OCI-LY1 (cell line): ENCODE data around the gene TMEM179.

Experiments
- H2AFZ ChIP-seq: fragments of 200-600 bp; sonication (generic), shearing (Covaris generic); 2 replicates; pipeline ENCODE4 v1.6.0; 2014; ENCODE audit warnings: antibody characterized with exemption, mild to moderate bottlenecking, low read length
- H3F3A ChIP-seq: fragments of 200-600 bp; sonication (generic), shearing (Covaris generic); 2 replicates; pipeline ENCODE4 v1.6.0; 2014; ENCODE audit warnings: mild to moderate bottlenecking, antibody characterized with exemption, low read length, moderate library complexity; ENCODE audit not compliant: insufficient read depth
- H3K27ac ChIP-seq: fragments of 200-600 bp; sonication (generic); 2 replicates; pipeline ENCODE4 v1.5.1; 2014; ENCODE audit warnings: low read length, mixed run types, mild to moderate bottlenecking, low read depth; ENCODE audit not compliant: poor library complexity, severe bottlenecking
- H3K27me3 ChIP-seq: fragments of 200-600 bp; sonication (generic); 2 replicates; pipeline ENCODE4 v1.6.0; 2014; ENCODE audit warnings: antibody characterized with exemption, mild to moderate bottlenecking, low read length, moderate library complexity; ENCODE audit not compliant: insufficient read depth
- H3K36me3 ChIP-seq: fragments of 200-600 bp; sonication (generic); 2 replicates; pipeline ENCODE4 v1.6.1; 2014; ENCODE audit warnings: mild to moderate bottlenecking, antibody characterized with exemption, low read length, moderate library complexity, mixed read lengths; ENCODE audit not compliant: insufficient read depth
- H3K4me1 ChIP-seq: fragments of 200-600 bp; sonication (generic); 2 replicates; pipeline ENCODE4 v1.5.1; 2014; ENCODE audit warnings: mild to moderate bottlenecking, low read length, moderate library complexity; ENCODE audit not compliant: insufficient read depth, severe bottlenecking
- H3K4me2 ChIP-seq: fragments of 200-600 bp; sonication (generic), shearing (Covaris generic); 2 replicates; pipeline ENCODE4 v1.6.1; 2014; ENCODE audit warnings: low read length
- H3K4me3 ChIP-seq: fragments of 200-600 bp; sonication (generic); 2 replicates; pipeline ENCODE4 v1.5.1; 2014; ENCODE audit warnings: low read length, low read depth, mild to moderate bottlenecking, mixed read lengths; ENCODE audit not compliant: poor library complexity, severe bottlenecking
- H3K79me2 ChIP-seq: fragments of 200-600 bp; shearing (Covaris generic); 2 replicates; pipeline ENCODE4 v1.6.1; 2016; ENCODE audit warnings: mixed run types, low read length, mixed read lengths; ENCODE audit not compliant: insufficient read depth
- H3K9ac ChIP-seq: fragments of 200-600 bp; sonication (generic), shearing (Covaris generic); 2 replicates; pipeline ENCODE4 v1.6.1; 2014; ENCODE audit warnings: mild to moderate bottlenecking, low read length, mixed read lengths
- H3K9me2 ChIP-seq: fragments of 200-600 bp; sonication (generic), shearing (Covaris generic); 2 replicates; pipeline ENCODE4 v1.6.1; 2014; ENCODE audit warnings: low read depth, mild to moderate bottlenecking, low read length, mixed read lengths
- H3K9me3 ChIP-seq: fragments of 200-600 bp; shearing (Covaris generic); 2 replicates; pipeline ENCODE4 v1.6.1; 2014; ENCODE audit warnings: low read length, mixed read lengths
- H4K20me1 ChIP-seq: fragments of 200-600 bp; sonication (generic), shearing (Covaris generic); 2 replicates; pipeline ENCODE4 v1.6.0; 2016; ENCODE audit warnings: mild to moderate bottlenecking, low read length; ENCODE audit not compliant: insufficient read depth
- CTCF ChIP-seq: fragments of 200-600 bp; sonication (generic), shearing (Covaris generic); IDR thresholded peaks from 2 replicates; pipeline ENCODE4 v1.5.1; 2017; ENCODE audit warnings: mild to moderate bottlenecking, antibody characterized with exemption, low read length, moderate library complexity, mixed read lengths
- EZH2 ChIP-seq: fragments of 200-600 bp; sonication (generic), shearing (Covaris generic); IDR thresholded peaks from 2 replicates; pipeline ENCODE4 v1.8.0; 2017; ENCODE audit warnings: borderline replicate concordance, mixed run types, mild to moderate bottlenecking, antibody characterized with exemption, low read length, moderate library complexity, mixed read lengths

TMEM179 gene

DNA sequence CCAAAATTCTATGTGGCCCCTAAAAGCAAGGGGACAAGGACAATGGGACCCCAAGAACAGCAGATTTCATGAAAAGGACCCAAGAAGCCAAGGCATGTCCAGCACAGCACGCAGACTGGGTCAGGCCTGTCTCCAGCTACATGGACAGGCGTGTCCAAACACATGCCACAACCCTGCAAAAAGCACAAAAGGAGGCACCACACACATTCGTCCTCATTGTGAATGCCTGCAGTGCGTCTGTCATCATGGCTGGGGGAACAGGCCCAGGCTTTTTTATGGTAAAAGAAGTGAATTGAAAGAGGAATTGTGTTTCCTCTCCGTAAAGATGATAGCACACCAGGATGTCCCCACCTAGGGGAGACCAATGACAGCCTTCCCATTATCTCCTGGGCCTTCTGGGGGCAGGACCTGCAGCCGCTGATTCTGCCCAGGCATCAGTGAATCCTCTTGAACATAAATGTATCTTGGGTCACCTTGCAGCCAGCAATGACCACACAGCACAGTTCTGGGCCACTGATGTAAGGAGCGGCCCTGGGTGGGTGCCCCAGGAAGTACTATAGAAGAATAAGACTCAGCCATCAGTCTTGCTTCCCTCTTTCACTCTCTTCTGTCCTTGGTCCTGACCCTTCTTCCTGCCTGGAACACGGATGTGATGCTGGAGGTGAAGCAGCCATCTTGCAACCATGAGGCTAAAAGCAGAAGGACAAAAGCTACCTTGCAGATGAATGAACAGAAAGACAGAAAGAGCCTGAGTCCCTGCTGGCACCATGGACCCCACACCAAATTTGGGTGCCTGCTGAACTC lies 54.8 kb downstream of the TMEM179 start:
- H3K79me2 ChIP-seq = no peaks in the 10 kb centered on the region
- H3K9me3 ChIP-seq = no peaks in the 10 kb centered on the region
- H3F3A ChIP-seq = no peaks in the 10 kb centered on the region
- H3K4me2 ChIP-seq = no peak overlapping the region
- no peak overlapping the region for H3K27ac ChIP-seq
- no peaks in the 10 kb centered on the region for H3K4me1 ChIP-seq
- peaks cover 11% of the 10 kb centered on the region; the same call in 1 of the 2 replicates for H3K27me3 ChIP-seq
- H2AFZ ChIP-seq = no peak overlapping the region
- H3K9me2 ChIP-seq = no peaks in the 10 kb centered on the region
- TF ChIP-seq EZH2 = no peak
- TF ChIP-seq CTCF = no peak
- no peaks in the 10 kb centered on the region for H3K36me3 ChIP-seq
- H3K9ac ChIP-seq = no peak overlapping the region
- no peaks in the 10 kb centered on the region for H4K20me1 ChIP-seq
- H3K4me3 ChIP-seq = no peak overlapping the region

- Histone ChIP-seq H3K4me1 (no peaks in the 10 kb centered on the region), H3K9me3 (no peaks in the 10 kb centered on the region), H3F3A (no peaks in the 10 kb centered on the region), H3K27ac (no peak overlapping the region), H3K9me2 (no peaks in the 10 kb centered on the region), H3K4me2 (no peak overlapping the region), H3K36me3 (no peaks in the 10 kb centered on the region), H4K20me1 (no peaks in the 10 kb centered on the region), H3K9ac (no peak overlapping the region), H3K4me3 (no peak overlapping the region), H2AFZ (no peak overlapping the region), H3K27me3 (peaks cover 11% of the 10 kb centered on the region; the same call in 1 of the 2 replicates), H3K79me2 (no peaks in the 10 kb centered on the region)
- TF ChIP-seq CTCF (no peak), EZH2 (no peak)
Measured at GRCh38 chr14:104548802-104549535, 55.6 kb downstream of the TMEM179 start.

DNA sequence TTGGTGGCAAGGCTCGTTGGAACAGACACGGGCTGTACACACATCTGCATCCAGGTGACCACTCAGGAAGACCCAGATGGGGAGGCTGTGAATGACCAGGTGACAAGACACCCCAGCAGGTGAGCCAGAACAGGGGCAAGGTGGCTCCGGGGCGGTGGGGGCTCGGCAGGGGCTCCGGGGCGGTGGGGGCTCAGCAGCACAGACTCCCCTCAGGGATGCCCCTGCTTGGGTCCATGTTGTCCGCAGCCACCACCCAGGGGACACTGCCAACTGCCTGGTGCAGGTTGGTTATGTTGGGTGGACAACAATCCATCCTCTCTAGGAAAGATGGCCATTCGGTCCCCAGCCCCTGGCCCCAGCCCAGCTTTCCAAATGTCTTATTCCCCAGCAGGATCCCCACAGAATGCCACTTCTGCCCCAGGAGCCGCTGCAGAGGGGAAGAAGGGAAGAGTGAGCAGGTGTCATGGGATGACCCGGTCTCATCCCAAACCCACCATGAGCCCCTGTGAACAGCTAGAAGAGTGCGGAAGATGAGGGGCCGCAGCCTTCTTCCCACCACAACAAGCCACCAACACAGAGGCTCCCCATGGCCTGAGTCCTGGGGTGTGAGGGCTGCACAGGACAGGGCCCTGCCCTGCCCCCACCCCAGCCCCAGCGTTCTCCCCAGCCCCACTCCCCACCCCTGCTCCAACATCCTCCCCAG lies 56.4 kb downstream of the TMEM179 start:
- Histone ChIP-seq H3K4me2 (no peak overlapping the region), H3K36me3 (no peaks in the 10 kb centered on the region), H3K27ac (no peak overlapping the region), H3K9me2 (no peaks in the 10 kb centered on the region), H2AFZ (no peak overlapping the region), H3K79me2 (no peaks in the 10 kb centered on the region), H3K9ac (no peak overlapping the region), H3K27me3 (peaks cover 11% of the 10 kb centered on the region; the same call in 1 of the 2 replicates), H3K4me1 (no peaks in the 10 kb centered on the region), H3K4me3 (no peak overlapping the region), H3F3A (no peaks in the 10 kb centered on the region), H4K20me1 (no peaks in the 10 kb centered on the region), H3K9me3 (no peaks in the 10 kb centered on the region)
- TF ChIP-seq CTCF = no peak
- no peak for TF ChIP-seq EZH2
